Ascending aorta (tissue), 2 donors: ENCODE measurements around the gene EMC10. TPM values are rescaled to one million over a fixed set of nuclear protein-coding genes. Genes with fewer than 3 reads are reported as not detected.
"Not testable (repeated sequence)": the region's sequence is repeated elsewhere in the genome, so short reads cannot be mapped to it uniquely, and the experiment has no call there.

Experiments used
- DNase-seq, 2 donors: peaks; one replicate each; pipeline ENCODE4 v3.0.0-alpha.2; 2019; ENCODE audit warnings: low spot score in 2 of 2
- H3K27ac ChIP-seq, 2 donors: fragments of 200-600 bp; sonication (generic); one replicate each; pipeline ENCODE4 v1.5.1; 2016 to 2017; ENCODE audit warnings: mild to moderate bottlenecking in 1 of 2
- H3K27me3 ChIP-seq: fragments of 200-600 bp; sonication (generic); one replicate; pipeline ENCODE4 v1.5.1; 2017
- H3K36me3 ChIP-seq, 2 donors: fragments of 200-600 bp; sonication (generic); one replicate each; pipeline ENCODE4 v1.5.1; 2016
- H3K4me1 ChIP-seq, 2 donors: fragments of 200-600 bp; sonication (generic); one replicate each; pipeline ENCODE4 v1.5.1; 2016 to 2017; ENCODE audit warnings: mild to moderate bottlenecking in 1 of 2
- H3K4me3 ChIP-seq, 2 donors: fragments of 200-600 bp; sonication (generic); one replicate each; pipeline ENCODE4 v1.5.1; 2016 to 2017; ENCODE audit warnings: mild to moderate bottlenecking in 1 of 2
- H3K9me3 ChIP-seq, 2 donors: fragments of 200-600 bp; sonication (generic); one replicate each; pipeline ENCODE4 v1.5.1; 2016
- CTCF ChIP-seq, 3 experiments: fragments of 200-600 bp in 2 of 3; fragments of 450-650 bp in 1 of 3; sonication (generic) in 2 of 3; IDR thresholded peaks; one replicate each; pipeline ENCODE4 v1.5.1; 2016 to 2019; ENCODE audit warnings: antibody characterized with exemption in 3 of 3, mild to moderate bottlenecking in 1 of 3, moderate library complexity in 1 of 3
- intact Hi-C: fragments of 100-400 bp; cut with DNase I; formaldehyde crosslinking; loops from one replicate; pipeline ENCODE4 v1.15.1; 2023
- total RNA-seq: library from RNA; depleted of rRNA; stranded (reverse); fragments of >200 nt; gene quantifications from one replicate; pipeline ENCODE4 v1.1.0, GENCODE V29; 2016

The EMC10 gene
- total RNA-seq, 1 donor from 2014 or later, result 87.9 TPM

DNA sequence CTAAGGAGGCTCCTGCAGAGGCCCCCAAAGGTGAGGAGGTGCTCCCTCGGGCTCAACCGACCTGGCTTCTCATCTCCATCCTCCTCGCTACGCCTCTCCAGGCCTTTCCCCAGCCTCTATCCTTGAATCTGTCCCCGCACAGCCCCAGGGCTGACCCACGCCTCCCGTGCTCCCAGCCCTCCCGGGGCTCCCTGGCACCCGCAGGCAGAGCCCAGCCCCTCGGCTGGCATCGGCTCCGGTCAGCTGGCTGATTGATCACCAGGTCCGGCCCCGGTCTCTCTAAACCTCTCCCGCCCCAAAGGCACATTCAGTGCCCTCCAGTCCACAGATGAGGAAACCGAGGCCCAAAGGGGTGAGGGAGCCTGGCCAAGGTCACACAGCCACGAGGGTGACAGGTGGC is 41.1 kb upstream of the EMC10 start:
- Histone ChIP-seq H3K27me3 (peaks cover 20% of the 10 kb centered on the region), H3K36me3 (no peaks in the 10 kb centered on the region), H3K4me3 (no peak overlapping the region), H3K9me3 (no peaks in the 10 kb centered on the region), H3K27ac (no peak overlapping the region), H3K4me1 (peaks cover 10% of the 10 kb centered on the region in 2 donors)
- intact Hi-C loops, result no loop called here
- no peak for TF ChIP-seq CTCF (IDR thresholded peaks at IDR 0.05)
- no peak for DNase-seq

DNA sequence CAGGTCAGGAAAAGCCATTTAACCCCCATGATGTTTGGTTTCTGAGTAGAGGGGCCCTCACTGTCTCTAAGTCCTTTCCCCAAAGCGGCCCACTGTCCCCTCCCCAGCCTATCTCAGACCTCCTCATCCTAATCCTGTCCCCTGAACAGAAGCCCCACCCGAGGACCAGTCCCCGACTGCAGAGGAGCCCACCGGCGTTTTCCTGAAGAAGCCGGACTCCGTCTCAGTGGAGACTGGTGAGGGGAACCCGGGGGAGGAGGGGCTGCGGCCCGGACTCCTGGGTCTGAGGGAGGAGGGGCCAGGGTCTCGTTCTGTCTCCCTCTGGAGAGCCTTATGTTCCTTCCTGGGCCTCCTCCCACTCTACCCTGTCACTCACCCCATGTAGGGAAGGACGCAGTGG is 40.7 kb upstream of the EMC10 start:
- Histone ChIP-seq H3K27ac (no peak overlapping the region), H3K36me3 (no peaks in the 10 kb centered on the region), H3K4me1 (peaks cover 10% of the 10 kb centered on the region in 2 donors), H3K4me3 (no peak overlapping the region), H3K27me3 (peaks cover 19% of the 10 kb centered on the region), H3K9me3 (no peaks in the 10 kb centered on the region)
- intact Hi-C loops, result no loop called here
- no peak for DNase-seq
- no peak for TF ChIP-seq CTCF (IDR thresholded peaks at IDR 0.05)

GRCh38 chr19:50437862-50438449 is 38.4 kb upstream of the EMC10 start:
- no peak overlapping the region for H3K4me3 ChIP-seq
- no peaks in the 10 kb centered on the region for H3K4me1 ChIP-seq
- no peak overlapping the region for H3K27ac ChIP-seq
- H3K27me3 ChIP-seq, result peaks cover 6% of the 10 kb centered on the region
- H3K9me3 ChIP-seq, result no peaks in the 10 kb centered on the region
- no peaks in the 10 kb centered on the region for H3K36me3 ChIP-seq
- no peak for TF ChIP-seq CTCF (IDR thresholded peaks at IDR 0.05)
- intact Hi-C loops, result no loop called here
- DNase-seq, result no peak

GRCh38 chr19:50439130-50439529 is 37.2 kb upstream of the EMC10 start:
- H3K27ac ChIP-seq, DNase-seq, H3K27me3 ChIP-seq, H3K36me3 ChIP-seq, intact Hi-C loops, H3K9me3 ChIP-seq, H3K4me1 ChIP-seq, H3K4me3 ChIP-seq: not testable (repeated sequence)

DNA sequence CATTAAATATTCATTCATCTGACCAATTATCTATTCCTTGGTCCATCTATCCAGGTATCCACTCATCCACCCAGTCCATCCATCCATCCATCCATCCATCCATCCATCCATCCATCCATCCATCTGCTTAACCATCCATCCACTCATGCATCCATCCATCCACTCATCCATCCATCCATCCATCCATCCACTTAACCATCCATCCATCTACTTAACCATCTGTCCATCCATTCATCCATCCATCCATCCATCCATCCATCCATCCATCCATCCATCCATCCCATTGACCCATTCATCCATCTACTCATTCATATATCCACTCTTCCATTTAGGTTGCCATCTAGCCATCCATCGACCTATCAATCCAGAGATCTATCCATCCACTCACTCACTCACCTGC is 32.2 kb upstream of the EMC10 start:
- intact Hi-C loops, result no loop called here
- TF ChIP-seq CTCF (IDR thresholded peaks at IDR 0.05), result no peak

DNA sequence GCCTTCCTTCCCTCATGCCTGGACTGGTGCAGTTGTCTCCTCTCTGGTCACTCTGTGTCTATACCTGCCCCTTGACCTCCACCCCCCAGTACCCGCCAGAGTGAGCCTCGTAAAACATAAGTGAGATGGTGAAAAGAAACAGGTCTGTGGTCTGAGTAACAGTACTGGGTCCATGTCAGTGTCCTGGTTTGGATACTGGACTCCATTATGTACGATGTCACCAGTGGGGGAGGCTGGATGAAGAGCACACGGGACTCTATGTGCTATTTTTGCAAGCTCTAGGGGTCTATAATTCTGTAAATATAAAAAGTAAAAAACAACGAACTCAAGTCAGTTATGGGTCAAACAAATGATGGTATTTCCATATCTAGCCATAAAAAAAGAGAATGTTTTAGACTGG is 29.3 kb upstream of the EMC10 start:
- H3K4me1 ChIP-seq, result no peaks in the 10 kb centered on the region
- intact Hi-C loops, result no loop called here
- H3K9me3 ChIP-seq, result peaks cover 0 to 5% of the 10 kb centered on the region in 2 donors
- no peaks in the 10 kb centered on the region for H3K36me3 ChIP-seq
- H3K27me3 ChIP-seq, result no peaks in the 10 kb centered on the region
- no peak overlapping the region for H3K27ac ChIP-seq
- no peak for DNase-seq
- TF ChIP-seq CTCF (IDR thresholded peaks at IDR 0.05), result no peak
- no peak overlapping the region for H3K4me3 ChIP-seq

More for the DNA sequence above, 32.2 kb upstream of the EMC10 start:
- H3K9me3 ChIP-seq, result peaks cover 0 to 5% of the 10 kb centered on the region in 2 donors
- no peaks in the 10 kb centered on the region for H3K4me1 ChIP-seq
- H3K27ac ChIP-seq, result no peak overlapping the region
- DNase-seq, result no peak
- no peaks in the 10 kb centered on the region for H3K27me3 ChIP-seq
- no peaks in the 10 kb centered on the region for H3K36me3 ChIP-seq
- no peak overlapping the region for H3K4me3 ChIP-seq
